SKM-1 treated with dmso at 0.1 percent for 144 hours (cell line): ENCODE results near the gene MYOZ3.

ENCODE experiments used
- DNase-seq: peaks from one replicate; lab custom pipeline; 2025; ENCODE audit not compliant: unreplicated experiment; lab: John Stamatoyannopoulos, UW

Gene MYOZ3

GRCh38 chr5:150661086-150661485, at the start of gene MYOZ3:
Gene MYOZ3 (plus strand): TSS chr5:150661251. CDS start chr5:150662942, 1,691 bp downstream.
- no peak for DNase-seq

- no peak for DNase-seq
Observed at GRCh38 chr5:150612405-150612804, 48.6 kb upstream of the MYOZ3 start.

GRCh38 chr5:150612905-150613670, 48.0 kb upstream of the MYOZ3 start:
- DNase-seq = no peak

GRCh38 chr5:150613991-150614660, 46.9 kb upstream of the MYOZ3 start:
- DNase-seq = no peak

GRCh38 chr5:150614661-150615060, 46.4 kb upstream of the MYOZ3 start:
- no peak for DNase-seq

- no peak for DNase-seq
Observed at GRCh38 chr5:150615141-150615699, 45.8 kb upstream of the MYOZ3 start.

GRCh38 chr5:150616024-150616470, 45.0 kb upstream of the MYOZ3 start:
- DNase-seq = no peak

GRCh38 chr5:150616506-150616905, 44.5 kb upstream of the MYOZ3 start:
- no peak for DNase-seq

- no peak for DNase-seq
Observed at GRCh38 chr5:150618163-150618562, 42.9 kb upstream of the MYOZ3 start.

GRCh38 chr5:150618588-150619281, 42.3 kb upstream of the MYOZ3 start:
- DNase-seq = no peak

GRCh38 chr5:150619359-150620230, 41.5 kb upstream of the MYOZ3 start:
- no peak for DNase-seq

- no peak for DNase-seq
Observed at GRCh38 chr5:150621301-150621700, 39.8 kb upstream of the MYOZ3 start.

- DNase-seq = no peak
Observed at GRCh38 chr5:150622157-150622556, 38.9 kb upstream of the MYOZ3 start.

GRCh38 chr5:150623152-150623877, 37.7 kb upstream of the MYOZ3 start:
- no peak for DNase-seq

- no peak for DNase-seq
Observed at GRCh38 chr5:150623878-150624216, 37.2 kb upstream of the MYOZ3 start.

- no peak for DNase-seq
Observed at GRCh38 chr5:150624334-150625163, 36.5 kb upstream of the MYOZ3 start.

GRCh38 chr5:150625164-150625535, 35.9 kb upstream of the MYOZ3 start:
- DNase-seq = no peak

- no peak for DNase-seq
Observed at GRCh38 chr5:150625831-150626746, 35.0 kb upstream of the MYOZ3 start.
